ENCODE measurements around the gene ADGRL2.

Gene ADGRL2

GRCh38 chr1:81800695-81801650 is at the start of gene ADGRL2:
TSS of gene ADGRL2 (plus strand) at chr1:81800934. CDS start at chr1:81836985, 36,051 bp downstream.
- no peak for DNase-seq

- no peak for DNase-seq
These were observed 47.9 kb upstream of the ADGRL2 start for GRCh38 chr1:81752840-81753239.

GRCh38 chr1:81754424-81754823 is 46.3 kb upstream of the ADGRL2 start:
- DNase-seq = no peak

- DNase-seq = no peak
These were observed 43.9 kb upstream of the ADGRL2 start for GRCh38 chr1:81756872-81757271.

- DNase-seq = no peak
These were observed 43.2 kb upstream of the ADGRL2 start for GRCh38 chr1:81757398-81758020.

GRCh38 chr1:81758181-81758580 is 42.6 kb upstream of the ADGRL2 start:
- no peak for DNase-seq

GRCh38 chr1:81760477-81761097 is 40.1 kb upstream of the ADGRL2 start:
- no peak for DNase-seq

GRCh38 chr1:81775510-81775909 is 25.2 kb upstream of the ADGRL2 start:
- DNase-seq = no peak

GRCh38 chr1:81780705-81781454 is 19.9 kb upstream of the ADGRL2 start:
- DNase-seq = no peak

- DNase-seq = no peak
These were observed 19.0 kb upstream of the ADGRL2 start for GRCh38 chr1:81781749-81782148.

- DNase-seq = no peak
These were observed 8.6 kb upstream of the ADGRL2 start for GRCh38 chr1:81792184-81792583.

- DNase-seq = no peak
These were observed 3.0 kb upstream of the ADGRL2 start for GRCh38 chr1:81797701-81798100.

GRCh38 chr1:81799939-81800694 is 617 bp upstream of the ADGRL2 start:
- DNase-seq = no peak

- no peak for DNase-seq
These were observed 1.1 kb downstream of the ADGRL2 start for GRCh38 chr1:81801651-81802456.

- DNase-seq = no peak
These were observed 1.6 kb downstream of the ADGRL2 start for GRCh38 chr1:81802457-81802706.

- DNase-seq = no peak
These were observed 2.1 kb downstream of the ADGRL2 start for GRCh38 chr1:81802707-81803430.

GRCh38 chr1:81803431-81804110 is 2.8 kb downstream of the ADGRL2 start:
- no peak for DNase-seq

GRCh38 chr1:81804312-81804711 is 3.6 kb downstream of the ADGRL2 start:
- no peak for DNase-seq

- no peak for DNase-seq
These were observed 5.0 kb downstream of the ADGRL2 start for GRCh38 chr1:81805537-81806431.

All from activated CD4-positive, alpha-beta T cell treated with anti-CD3 and anti-CD28 coated beads, Interleukin-2, amount 50 U/mL, for 1 hour (primary cell).